ENCODE measurements around the gene FOXN4.

GRCh38 chr12:109274381-109274780 lies 34.7 kb downstream of the FOXN4 start:
- no peak for TF ChIP-seq CTCF (IDR thresholded peaks at IDR 0.05)
- no peak for TF ChIP-seq ZFX (IDR thresholded peaks at IDR 0.05; ENCODE audit: borderline replicate concordance)

Data from 22Rv1 (cell line).